HFF-Myc (cell line): ENCODE measurements around the gene RHEX.

ENCODE experiments used
- DNase-seq: peaks from one replicate; pipeline ENCODE4 v3.0.0-alpha.2; 2011; ENCODE audit warnings: low read depth; ENCODE audit errors: extremely low read depth
- H3K4me3 ChIP-seq: replicated peaks from 2 replicates; pipeline ENCODE4 v1.5.1; 2011; ENCODE audit warnings: low read depth, mild to moderate bottlenecking, control low read depth, low read length
- TF ChIP-seq, protein P1 (sequence below): IDR thresholded peaks from 2 replicates; pipeline ENCODE4 v1.5.1; 2012; ENCODE audit warnings: mild to moderate bottlenecking, low read depth, low read length, control low read depth; ENCODE audit errors: missing control alignments

The RHEX gene

DNA sequence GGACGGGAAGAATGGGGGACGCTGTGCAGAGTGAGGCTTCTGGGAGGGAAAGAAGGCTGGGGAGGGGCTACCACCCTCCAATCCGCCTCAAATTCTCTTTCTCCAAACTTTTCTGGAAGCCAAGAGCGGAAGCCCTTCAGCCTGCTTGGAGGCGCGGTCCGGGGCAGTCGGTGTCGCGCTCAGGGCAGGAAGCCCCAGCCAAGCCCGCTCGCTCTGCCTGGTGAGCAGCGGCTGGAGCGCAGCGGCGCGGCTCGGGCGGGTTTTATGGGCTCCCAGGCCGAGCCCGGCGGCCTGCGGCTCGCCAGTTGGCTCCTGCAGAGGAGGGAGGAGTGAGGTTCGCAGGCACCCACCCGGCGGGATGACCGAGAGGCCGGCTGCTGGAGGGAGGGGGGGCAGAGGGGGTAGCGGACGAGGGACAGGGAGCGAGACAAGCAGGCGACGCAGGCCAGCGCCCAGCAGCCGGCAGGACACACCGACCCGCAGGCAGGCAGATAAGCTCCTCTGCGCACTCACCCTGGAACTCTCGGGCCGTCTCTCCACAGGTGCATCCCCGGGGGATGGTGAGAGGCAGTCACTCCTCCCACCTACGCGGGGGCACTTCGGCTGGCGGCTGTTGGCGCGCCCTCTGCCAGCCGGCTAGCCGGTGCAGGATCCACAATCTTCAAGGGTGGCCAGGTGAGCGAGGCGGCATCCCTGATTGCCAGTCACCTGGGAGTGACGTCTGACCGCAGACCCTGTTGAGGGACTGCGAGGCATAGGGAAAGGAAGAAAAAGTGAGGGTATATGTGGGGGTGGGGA lies 64.4 kb downstream of the RHEX start, which contains the start of gene AVPR1B:
Gene AVPR1B (minus strand): TSS at position 238 of the 798 bp plus-strand sequence. CDS start 498 bp downstream, outside the sequence.
- DNase-seq: no peak
- TF ChIP-seq, protein P1, sequence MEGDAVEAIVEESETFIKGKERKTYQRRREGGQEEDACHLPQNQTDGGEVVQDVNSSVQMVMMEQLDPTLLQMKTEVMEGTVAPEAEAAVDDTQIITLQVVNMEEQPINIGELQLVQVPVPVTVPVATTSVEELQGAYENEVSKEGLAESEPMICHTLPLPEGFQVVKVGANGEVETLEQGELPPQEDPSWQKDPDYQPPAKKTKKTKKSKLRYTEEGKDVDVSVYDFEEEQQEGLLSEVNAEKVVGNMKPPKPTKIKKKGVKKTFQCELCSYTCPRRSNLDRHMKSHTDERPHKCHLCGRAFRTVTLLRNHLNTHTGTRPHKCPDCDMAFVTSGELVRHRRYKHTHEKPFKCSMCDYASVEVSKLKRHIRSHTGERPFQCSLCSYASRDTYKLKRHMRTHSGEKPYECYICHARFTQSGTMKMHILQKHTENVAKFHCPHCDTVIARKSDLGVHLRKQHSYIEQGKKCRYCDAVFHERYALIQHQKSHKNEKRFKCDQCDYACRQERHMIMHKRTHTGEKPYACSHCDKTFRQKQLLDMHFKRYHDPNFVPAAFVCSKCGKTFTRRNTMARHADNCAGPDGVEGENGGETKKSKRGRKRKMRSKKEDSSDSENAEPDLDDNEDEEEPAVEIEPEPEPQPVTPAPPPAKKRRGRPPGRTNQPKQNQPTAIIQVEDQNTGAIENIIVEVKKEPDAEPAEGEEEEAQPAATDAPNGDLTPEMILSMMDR: no peak
- H3K4me3 ChIP-seq: peak within 1 kb of the TSS; percentile 20; the same call in 1 of the 2 replicates

DNA sequence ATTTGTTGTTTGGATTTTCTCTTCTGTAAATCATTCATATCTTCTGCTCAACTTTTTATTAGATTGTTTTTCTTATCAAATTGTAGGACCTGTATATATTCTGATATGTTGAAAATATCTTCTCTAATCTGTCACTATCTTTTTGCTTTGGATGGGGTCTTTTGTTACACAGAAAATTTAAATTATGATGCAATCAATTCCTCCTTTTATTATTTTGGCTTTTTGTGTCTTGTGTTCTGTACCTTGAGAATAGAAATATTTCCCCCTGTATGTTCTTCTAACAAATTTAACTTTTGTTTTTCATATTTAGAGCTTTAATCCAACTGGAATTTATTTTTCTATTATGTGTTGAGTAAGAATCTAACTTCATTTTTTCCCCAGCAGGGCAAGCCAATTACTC lies 67.4 kb downstream of the RHEX start:
- TF ChIP-seq, protein P1: no peak
- H3K4me3 ChIP-seq: no peak overlapping the region
- no peak for DNase-seq

DNA sequence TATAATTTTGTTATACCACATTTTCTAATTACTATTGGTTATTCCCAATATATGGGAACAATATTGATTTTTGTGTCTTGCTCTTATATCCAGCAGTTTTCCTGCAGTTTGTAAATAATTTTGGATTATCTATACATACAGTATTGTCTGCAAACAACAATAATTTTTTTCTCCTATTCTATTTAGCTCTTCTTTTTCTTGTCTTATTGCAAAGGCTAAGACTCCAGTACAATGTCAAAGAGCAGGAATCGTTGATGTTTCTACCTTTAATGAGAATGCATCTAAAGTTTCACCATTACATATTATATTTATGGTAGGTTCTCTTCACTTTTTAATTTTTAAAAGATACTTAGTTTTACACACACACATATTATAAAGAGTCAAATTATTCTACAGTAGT lies 68.3 kb downstream of the RHEX start:
- H3K4me3 ChIP-seq: no peak overlapping the region
- DNase-seq: no peak
- TF ChIP-seq, protein P1: no peak

DNA sequence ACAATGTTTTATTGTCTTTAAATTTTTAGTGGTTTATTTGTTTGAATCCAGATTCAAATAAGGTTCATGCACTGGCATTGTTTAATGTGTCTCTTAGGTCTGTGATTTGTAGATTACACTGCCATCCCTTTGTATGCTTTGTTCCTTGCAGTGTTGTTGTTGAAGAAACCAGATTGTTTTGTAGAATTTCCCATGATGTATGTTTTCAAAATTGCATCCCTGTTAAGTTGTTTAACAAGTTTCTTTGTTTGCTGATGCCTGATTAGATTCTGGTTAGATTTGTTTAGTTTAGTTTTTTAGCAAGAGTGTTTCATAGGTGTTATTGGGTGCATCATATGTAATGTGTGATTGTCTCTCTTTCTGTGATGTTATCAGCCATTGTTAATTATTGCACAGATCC lies 69.7 kb downstream of the RHEX start:
- TF ChIP-seq, protein P1: no peak
- DNase-seq: no peak
- H3K4me3 ChIP-seq: no peak overlapping the region

DNA sequence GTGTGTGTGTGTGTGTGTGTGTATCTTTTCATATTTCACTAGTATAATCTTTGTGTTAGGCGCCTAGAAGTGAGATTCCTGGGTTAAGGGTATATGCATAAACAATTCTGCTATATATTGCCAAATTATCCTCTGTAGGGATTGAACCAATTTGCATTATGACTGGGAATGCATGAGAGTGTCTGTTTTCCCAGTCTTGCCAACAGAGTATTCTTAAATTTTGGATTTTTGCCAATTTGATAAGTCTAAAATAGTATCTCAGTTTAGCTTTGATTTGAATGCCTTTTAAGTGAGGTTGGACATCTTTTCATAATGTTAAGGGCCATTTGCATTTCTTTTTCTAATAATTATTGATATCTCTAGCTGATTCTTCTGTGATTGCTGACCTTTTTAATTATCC lies 72.4 kb downstream of the RHEX start:
- TF ChIP-seq, protein P1: no peak
- no peak for DNase-seq
- no peak overlapping the region for H3K4me3 ChIP-seq

DNA sequence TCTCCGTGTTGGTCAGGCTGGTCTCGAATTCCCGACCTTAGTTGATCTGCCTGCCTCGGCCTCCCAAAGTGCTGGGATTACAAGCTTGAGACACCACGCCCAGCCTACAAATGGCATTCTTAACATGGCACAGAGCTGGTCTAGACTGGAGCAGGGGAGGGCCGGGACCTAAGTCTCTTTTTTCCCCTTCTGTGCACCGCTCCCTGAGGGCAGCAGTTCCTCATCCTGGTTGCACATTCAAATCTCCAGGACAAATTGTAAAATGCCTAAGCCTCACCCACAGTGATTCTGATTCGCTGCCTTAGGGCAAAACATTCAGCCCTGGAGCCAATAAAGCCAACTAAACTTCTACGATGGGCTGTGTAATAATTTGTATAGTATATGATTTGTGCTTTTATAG lies 74.4 kb downstream of the RHEX start:
- TF ChIP-seq, protein P1: no peak
- no peak overlapping the region for H3K4me3 ChIP-seq
- no peak for DNase-seq
